NCI-H526 (cell line): Measurements from ENCODE around the gene TMA7B.
A peak's percentile ranks its signal among the peaks of the same experiment; 100 is the strongest.
"Not testable (repeated sequence)": the region's sequence is repeated elsewhere in the genome, so short reads cannot be mapped to it uniquely, and the experiment has no call there.

Source experiments
- DNase-seq, 2 experiments: peaks; one replicate each; lab custom pipeline; 2025; lab: John Stamatoyannopoulos, UW

Gene TMA7B

DNA sequence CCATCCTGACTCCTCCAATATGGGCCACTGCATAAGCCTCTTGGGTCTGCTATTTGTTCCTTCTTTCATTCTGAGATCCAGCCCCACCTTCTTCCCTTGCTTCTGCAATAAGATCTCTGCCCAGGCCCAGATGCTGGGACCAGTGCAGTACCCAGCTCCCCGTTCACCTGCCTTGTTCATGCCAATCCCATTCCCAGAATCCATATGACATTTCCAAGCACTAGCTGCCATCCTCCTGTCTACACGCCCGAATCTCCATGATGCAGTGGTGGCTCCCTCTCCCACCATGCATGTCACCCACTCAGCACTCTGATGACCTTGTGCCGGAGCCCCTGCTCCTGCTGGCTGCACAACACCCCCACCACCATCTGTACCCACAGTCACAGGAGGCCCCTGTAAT is 23.1 kb downstream of the TMA7B start:
- DNase-seq: no peak

DNA sequence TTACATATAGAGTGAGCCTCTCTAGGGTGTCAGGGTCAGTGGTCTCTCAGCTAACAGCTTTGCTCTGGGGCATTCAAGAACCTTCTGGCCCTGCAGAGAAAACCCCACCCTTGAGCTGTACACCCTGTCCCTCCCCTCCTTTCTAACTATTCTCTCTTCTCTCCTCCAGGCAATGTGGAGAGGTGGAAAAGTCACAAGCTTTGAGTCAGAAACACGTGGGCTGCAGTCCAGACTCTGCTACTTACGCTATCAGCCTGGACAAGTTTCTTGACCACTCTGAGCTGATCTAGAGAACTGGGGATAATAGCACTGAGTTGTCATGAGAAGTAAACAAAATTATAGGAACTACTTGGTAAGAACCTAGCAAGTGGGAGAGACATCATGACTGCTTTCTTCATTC is 23.8 kb downstream of the TMA7B start:
- no peak for DNase-seq

DNA sequence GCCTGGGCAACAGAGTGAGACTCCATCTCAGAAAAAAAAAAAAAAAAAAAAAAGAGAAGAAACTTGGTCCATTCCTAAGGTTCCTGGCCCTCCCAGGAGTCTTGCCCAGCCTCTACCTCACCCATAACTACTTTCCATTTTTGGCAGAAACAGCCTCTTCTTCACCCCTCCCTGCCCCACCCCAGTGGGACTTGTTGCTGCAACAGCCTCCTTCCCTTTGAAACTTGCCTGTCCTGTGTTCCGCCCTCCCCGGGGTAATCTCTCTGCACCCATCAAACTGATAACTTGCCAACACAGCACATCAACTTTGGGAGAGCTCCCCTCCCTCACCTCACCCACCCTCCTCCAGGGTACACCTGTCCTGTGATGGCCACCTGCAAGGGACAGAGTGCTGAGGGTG is 24.5 kb downstream of the TMA7B start:
- DNase-seq: no peak

- no peak for DNase-seq
Observed at GRCh38 chr22:39985383-39986035, 25.3 kb downstream of the TMA7B start.

- DNase-seq: no peak
Observed at GRCh38 chr22:39988386-39989114, 28.4 kb downstream of the TMA7B start.

- no peak for DNase-seq
Observed at GRCh38 chr22:39989633-39990032, 29.4 kb downstream of the TMA7B start.

- DNase-seq: no peak
Observed at GRCh38 chr22:39990686-39991085, 30.5 kb downstream of the TMA7B start.

DNA sequence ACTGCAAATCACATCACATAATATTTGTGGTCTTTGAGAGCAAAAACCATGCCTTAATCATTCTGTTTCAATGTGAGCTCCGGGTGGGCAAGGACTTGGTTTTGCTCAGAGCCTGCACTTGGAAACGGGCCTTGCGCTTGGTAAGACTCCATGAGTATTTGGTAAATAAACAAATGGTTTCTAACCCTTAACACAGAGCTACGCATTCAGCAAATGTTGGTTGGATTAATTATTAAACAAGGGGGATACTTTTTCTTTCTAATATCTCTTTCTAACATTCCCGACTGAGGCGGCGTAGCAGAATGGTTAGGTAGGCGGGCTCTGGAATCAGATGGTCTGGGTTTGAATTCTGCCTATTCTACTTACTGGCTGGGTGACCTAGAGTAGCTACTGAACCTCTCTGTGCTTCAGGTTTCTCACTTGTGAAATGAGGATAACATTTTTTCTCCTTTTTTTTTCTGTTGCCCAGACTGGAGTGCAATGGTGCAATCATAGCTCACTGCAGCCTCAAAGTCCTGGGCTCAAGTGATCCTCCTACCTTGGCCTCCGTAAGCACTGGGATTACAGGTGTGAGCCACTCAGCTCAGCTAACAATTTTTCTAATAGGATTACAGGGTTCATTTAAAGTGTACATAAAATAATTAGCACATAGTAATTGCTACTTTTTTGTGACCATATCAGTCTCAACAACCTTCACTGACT is 31.1 kb downstream of the TMA7B start:
- no peak for DNase-seq

- DNase-seq: no peak
Observed at GRCh38 chr22:39992088-39992826, 32.1 kb downstream of the TMA7B start.

- DNase-seq: not testable (repeated sequence)
Observed at GRCh38 chr22:39992894-39993293, 32.7 kb downstream of the TMA7B start.

DNA sequence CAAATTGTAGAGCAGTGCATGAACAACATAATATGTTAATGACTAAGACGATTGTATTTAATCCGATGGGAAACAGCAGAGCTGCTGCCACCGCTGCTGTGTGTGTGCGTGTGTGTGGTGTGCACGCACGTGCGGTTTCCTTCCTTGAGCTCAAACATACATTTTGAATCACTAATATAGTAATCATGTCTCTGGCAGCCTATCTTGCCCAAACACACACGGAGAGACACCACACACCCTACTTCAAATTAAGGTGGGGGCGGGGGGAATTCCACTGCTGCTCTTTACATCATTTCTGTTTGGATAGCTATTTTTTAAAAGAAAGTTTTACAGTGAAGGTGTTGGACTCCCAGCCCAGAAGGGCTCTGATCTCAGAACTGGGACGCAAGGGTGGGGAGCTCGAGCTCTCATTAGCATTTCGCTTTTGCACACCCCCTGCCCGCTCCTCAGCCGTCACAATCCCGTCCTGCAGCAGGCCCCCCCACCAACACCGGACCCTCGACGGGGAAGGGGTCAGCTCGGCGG is 33.9 kb downstream of the TMA7B start:
- peak in 1 of 2 experiments; percentile 26 for DNase-seq

DNA sequence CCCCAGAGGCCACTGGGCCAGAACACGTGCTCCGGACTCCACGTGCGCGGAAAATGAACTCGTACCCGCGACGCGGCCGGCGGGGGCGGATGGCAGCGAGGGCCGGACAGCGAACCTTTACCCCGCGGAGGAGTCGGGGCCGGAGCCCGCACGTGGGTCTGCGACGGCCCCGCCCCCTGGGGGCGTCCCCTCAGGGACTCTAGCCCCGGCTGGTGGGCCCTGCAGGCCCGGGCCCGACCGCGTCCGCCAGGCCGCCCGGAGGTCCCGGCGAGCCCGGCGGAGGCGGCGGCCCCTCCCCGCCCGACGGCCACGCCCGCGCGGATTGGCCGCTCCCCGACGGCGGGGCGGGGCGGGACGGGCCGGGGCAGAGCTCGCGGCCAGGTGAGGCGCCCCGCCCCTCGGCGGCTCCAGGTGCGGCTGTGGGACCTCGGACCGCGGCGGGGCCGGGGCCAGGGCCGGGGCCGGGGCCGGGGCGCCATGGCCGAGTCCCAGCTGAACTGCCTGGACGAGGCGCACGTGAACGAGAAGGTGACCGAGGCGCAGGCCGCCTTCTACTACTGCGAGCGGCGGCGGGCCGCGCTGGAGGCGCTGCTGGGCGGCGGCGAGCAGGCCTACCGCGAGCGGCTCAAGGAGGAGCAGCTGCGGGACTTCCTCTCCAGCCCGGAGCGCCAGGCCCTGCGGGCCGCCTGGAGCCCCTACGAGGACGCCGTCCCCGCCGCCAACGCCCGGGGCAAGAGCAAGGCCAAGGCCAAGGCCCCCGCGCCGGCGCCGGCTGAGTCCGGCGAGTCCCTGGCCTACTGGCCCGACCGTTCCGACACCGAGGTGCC is 34.6 kb downstream of the TMA7B start, which contains the start of gene FAM83F:
FAM83F (plus strand) TSS at position 389 of the 827 bp plus-strand sequence; CDS start at position 478, 89 bp downstream.
- peak in 1 of 2 experiments; percentile 78 for DNase-seq

DNA sequence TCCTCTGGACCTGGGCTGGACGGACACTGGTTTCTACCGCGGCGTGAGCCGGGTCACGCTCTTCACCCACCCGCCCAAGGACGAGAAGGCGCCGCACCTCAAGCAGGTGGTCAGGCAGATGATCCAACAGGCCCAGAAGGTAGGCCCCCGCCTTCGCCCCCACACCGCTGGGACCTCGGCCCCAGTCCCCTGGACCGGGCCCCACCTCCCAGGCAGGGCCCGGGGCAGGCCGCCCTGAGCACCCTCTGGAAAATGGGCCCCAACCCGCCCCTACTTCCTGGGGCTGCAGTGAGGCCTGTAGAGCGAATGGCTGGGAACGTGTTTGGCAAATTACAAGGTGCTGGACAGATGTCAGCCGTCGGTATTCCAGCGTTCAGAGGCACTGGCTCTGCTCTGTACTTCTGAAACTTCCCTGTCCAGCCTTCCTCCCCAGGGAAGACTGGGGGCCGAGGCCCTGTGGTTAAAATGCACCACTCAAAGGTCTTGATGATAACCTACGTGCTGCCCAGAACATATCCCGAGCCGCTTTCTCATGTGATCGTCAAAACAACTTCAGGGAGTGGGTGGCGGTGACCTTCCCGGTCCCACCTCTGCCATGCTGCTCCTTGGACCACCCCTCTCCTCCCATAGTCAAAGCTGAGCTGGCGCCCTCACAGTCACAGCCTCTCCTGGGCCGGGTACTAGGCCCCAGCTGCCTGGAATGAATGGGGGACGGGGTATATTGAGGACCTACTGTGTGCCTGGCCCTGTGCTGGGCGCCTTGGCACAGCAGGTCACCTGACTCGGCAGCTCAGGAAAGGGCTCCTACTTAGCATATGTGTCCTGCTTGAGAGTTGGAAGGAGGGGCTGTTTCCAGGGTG is 35.4 kb downstream of the TMA7B start:
- peak in 1 of 2 experiments; percentile 40 for DNase-seq

GRCh38 chr22:39996732-39997131 is 36.5 kb downstream of the TMA7B start:
- DNase-seq: no peak

DNA sequence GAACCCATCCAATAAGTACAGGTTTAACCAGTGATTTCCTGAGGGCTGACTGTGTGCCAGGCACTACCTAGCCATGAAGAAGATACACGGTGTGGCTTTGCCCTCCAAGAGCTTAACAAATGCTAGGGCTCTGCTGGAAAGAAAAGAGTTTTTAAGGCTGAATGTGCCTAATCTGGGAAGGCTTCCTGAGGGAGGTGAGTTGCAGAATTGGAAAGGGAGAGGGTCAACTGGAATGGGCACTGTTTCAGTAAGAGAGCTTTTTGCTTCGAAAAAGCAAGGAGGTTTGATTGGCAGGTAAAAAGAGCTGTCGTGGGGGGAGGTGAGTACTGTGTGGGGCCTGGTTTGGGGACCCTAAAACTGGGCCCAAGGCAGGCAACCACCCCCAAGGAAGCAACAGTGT is 37.2 kb downstream of the TMA7B start:
- no peak for DNase-seq

- DNase-seq: peak; percentile 60 to 67
Observed at GRCh38 chr22:39997939-39998726, 37.9 kb downstream of the TMA7B start.

GRCh38 chr22:39999144-39999757 is 39.1 kb downstream of the TMA7B start:
- DNase-seq: no peak

- DNase-seq: peak; percentile 12 to 41
Observed at GRCh38 chr22:40000171-40000570, 40.0 kb downstream of the TMA7B start.

DNA sequence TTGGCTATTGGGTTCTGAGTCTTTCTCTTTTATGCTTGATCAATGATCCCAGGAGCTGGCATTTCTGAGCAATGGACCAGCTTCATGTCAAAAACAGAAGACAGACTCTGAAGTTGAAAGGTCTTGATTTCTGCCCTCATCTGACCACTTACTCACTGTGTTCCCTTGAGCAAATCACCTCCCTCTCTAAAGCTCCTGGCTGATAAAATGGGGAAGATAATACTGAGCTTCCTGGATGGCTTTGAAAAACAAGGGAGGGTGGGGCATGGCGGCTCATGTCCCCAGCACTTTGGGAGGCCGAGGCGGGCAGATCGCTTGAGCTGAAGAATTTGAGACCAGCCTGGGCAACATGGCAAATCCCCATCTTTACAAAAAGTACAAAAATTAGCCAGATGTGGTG is 40.9 kb downstream of the TMA7B start:
- DNase-seq: no peak
